HS-27A (cell line): ENCODE results near the gene STAG2.
"Not testable (repeated sequence)": the region's sequence is repeated elsewhere in the genome, so short reads cannot be mapped to it uniquely, and the experiment has no call there.

Experiments used
- DNase-seq: peaks from one replicate; pipeline ENCODE4 v3.0.0-alpha.2; 2012; ENCODE audit warnings: low read depth, missing footprints

STAG2 gene

GRCh38 chrX:124035657-124036056 lies 74.2 kb downstream of the STAG2 start:
- no peak for DNase-seq

GRCh38 chrX:124042042-124042441 lies 80.5 kb downstream of the STAG2 start:
- DNase-seq, result no peak

GRCh38 chrX:124045109-124045508 lies 83.6 kb downstream of the STAG2 start:
- no peak for DNase-seq

- DNase-seq, result not testable (repeated sequence)
Measured at GRCh38 chrX:124084417-124084816, 122.9 kb downstream of the STAG2 start.

GRCh38 chrX:124085063-124085462 lies 123.6 kb downstream of the STAG2 start:
- no peak for DNase-seq

- no peak for DNase-seq
Measured at GRCh38 chrX:124086411-124086810, 124.9 kb downstream of the STAG2 start.

GRCh38 chrX:124087000-124087746 lies 125.7 kb downstream of the STAG2 start:
- no peak for DNase-seq

- DNase-seq, result no peak
Measured at GRCh38 chrX:124093222-124093621, 131.7 kb downstream of the STAG2 start.

GRCh38 chrX:124097116-124097515 lies 135.6 kb downstream of the STAG2 start:
- no peak for DNase-seq

GRCh38 chrX:124098089-124098488 lies 136.6 kb downstream of the STAG2 start:
- peak; percentile 1 for DNase-seq

GRCh38 chrX:124103966-124104365 lies 142.5 kb downstream of the STAG2 start:
- no peak for DNase-seq

- not testable (repeated sequence) for DNase-seq
Measured at GRCh38 chrX:124104512-124104911, 143.0 kb downstream of the STAG2 start.

- no peak for DNase-seq
Measured at GRCh38 chrX:124113621-124114600, 152.4 kb downstream of the STAG2 start.

GRCh38 chrX:124117325-124117724 lies 155.8 kb downstream of the STAG2 start:
- DNase-seq, result no peak

- no peak for DNase-seq
Measured at GRCh38 chrX:124125471-124125870, 164.0 kb downstream of the STAG2 start.

- DNase-seq, result no peak
Measured at GRCh38 chrX:124127496-124127895, 166.0 kb downstream of the STAG2 start.

GRCh38 chrX:124132437-124132836 lies 170.9 kb downstream of the STAG2 start:
- DNase-seq, result not testable (repeated sequence)

- DNase-seq, result no peak
Measured at GRCh38 chrX:124145749-124146148, 184.2 kb downstream of the STAG2 start.

GRCh38 chrX:124151195-124151594 lies 189.7 kb downstream of the STAG2 start:
- DNase-seq, result no peak
